Body of pancreas (tissue), 4 donors: ENCODE measurements around the gene BLOC1S6.

ENCODE experiments used
- CTCF ChIP-seq, 7 experiments: fragments of 450-650 bp in 4 of 7; fragments of 200-600 bp in 3 of 7; sonication (generic) in 3 of 7; IDR thresholded peaks; one replicate each; pipeline ENCODE4 v1.5.1; 2016 to 2019; ENCODE audit warnings: antibody characterized with exemption in 7 of 7
- POLR2A ChIP-seq, 3 donors: fragments of 450-650 bp; IDR thresholded peaks; one replicate each; pipeline ENCODE4 v1.6.1; 2016; ENCODE audit warnings: antibody characterized with exemption in 3 of 3, mild to moderate bottlenecking in 2 of 3

DNA sequence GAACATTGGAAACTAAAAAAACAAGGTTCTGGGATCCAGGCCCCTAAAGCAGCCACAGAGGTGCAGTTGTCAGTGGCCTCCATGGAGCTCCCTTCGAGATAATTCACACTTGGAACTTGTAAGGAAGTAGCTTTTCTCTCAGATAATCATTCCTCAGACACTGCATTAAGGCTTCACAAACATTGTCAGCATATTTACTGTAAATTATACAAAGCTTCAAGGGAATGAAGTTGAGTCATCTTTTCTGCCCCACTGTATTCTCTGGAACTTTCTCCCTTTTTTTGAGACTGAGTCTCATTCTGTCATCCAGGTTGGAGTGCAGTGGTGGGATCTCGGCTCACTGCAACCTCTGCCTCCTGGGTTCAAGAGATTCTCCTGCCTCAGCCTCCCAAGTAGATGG, 7.1 kb downstream of the BLOC1S6 start:
- TF ChIP-seq CTCF (IDR thresholded peaks at IDR 0.05) (no peak), POLR2A (IDR thresholded peaks at IDR 0.05) (no peak)
